Measurements from ENCODE around the gene PGD.
"Not testable (repeated sequence)": the region's sequence is repeated elsewhere in the genome, so short reads cannot be mapped to it uniquely, and the experiment has no call there.

PGD gene

DNA sequence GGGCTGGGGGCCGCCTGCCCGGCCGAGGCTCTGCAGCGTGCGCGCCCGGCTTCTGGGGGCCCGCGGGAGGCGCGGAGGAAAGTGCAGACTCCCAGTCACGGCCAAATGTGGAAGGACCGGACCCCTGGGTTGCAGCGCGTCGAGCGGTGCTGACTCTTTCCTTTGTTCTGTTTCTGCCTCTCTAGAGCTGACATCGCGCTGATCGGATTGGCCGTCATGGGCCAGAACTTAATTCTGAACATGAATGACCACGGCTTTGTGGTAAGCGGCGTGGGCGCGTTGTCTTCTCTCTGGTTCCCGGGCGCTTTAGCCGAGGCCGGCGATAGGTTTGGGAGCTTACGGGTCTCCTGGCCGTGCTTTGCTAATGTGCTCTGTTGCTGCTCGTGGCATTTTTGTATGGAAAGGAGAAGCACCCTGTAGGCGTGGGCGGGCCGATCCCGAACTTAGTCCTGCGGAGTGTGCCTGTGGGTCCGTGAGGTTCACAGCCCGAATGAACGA is 629 bp downstream of the PGD start:
- DNase-seq (no peak), ATAC-seq (no peak)

DNA sequence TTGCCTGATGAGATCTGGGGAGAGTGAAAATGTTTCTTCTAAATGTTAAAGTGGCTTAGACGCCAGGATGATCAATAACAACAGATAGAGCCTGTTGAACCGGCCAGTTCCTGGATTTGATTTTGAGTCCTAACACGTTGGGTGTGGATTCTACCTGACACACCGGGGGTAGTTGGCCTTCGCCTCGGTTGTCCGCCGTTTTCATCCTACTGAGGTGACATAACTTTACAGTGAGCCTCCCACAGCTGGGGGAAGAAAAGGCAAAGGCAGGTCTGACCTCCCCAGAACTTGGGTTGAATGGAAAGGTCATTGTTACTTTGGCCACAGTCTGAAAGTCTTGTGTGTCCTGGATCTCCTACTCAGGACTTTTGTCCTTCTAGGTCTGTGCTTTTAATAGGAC is 1.1 kb downstream of the PGD start:
- DNase-seq (no peak), ATAC-seq (no peak)

DNA sequence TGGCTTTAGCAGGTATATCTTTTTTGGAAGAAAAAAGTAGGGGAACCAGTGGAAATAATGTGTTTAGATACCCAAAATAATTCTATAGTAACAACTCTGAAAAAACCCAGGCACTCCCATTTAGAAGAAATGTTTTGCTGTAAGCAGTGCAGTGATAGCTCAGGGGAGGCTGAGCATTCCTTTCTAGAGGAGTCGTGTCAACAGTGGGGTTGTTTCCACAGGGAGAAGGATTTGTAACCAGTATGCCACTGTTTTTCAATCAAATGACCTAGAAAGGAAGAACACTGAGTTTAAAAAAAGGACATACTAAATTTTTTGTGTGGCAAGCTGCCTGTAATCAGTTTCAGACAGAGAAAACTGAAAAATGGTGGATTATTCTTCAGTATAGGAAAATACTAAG is 2.4 kb downstream of the PGD start:
- no peak for DNase-seq
- ATAC-seq, result no peak

DNA sequence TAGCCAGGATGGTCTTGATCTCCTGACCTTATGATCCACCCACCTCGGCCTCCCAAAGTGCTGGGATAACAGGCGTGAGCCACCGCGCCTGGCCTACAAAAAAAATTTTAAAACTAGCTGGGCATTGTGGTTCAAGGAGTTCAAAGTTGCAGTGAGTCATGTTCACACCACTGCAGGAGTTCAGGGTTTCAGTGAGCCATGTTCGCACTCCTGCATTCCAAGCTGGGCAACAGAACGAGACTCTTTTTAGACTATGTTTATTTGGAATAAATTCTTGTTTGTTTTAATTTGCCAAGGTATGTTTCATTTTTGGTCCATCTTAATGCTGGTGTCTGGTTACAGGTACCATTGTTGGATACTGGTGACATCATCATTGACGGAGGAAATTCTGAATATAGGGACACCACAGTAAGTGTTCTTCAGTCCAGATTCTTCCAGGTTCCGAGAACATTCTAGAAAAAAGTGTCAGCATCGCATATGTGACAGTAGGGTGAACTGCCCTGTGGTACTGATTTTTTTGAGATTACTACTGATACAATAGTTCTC is 3.9 kb downstream of the PGD start:
- no peak for ATAC-seq
- DNase-seq, result no peak

DNA sequence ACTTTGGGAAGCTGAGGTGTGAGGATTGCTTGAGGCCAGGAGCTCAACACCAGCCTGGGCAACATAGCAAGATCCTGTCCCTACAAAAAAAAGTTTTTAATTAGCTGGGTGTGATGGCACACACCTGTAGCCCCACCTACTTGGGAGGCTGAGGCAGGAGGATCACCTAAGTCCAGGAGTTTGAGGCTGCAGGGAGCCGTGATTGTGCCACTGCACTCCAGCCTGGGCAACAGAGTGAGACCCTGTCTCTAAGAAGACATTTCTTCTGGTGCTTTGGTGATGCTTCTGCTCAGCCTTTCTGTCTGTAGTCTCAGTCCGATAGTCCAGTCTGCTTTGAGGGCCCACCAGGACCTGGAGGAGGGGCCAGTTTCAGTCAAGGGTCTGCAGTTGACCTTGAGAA is 8.3 kb downstream of the PGD start:
- ATAC-seq (no peak), DNase-seq (no peak)

DNA sequence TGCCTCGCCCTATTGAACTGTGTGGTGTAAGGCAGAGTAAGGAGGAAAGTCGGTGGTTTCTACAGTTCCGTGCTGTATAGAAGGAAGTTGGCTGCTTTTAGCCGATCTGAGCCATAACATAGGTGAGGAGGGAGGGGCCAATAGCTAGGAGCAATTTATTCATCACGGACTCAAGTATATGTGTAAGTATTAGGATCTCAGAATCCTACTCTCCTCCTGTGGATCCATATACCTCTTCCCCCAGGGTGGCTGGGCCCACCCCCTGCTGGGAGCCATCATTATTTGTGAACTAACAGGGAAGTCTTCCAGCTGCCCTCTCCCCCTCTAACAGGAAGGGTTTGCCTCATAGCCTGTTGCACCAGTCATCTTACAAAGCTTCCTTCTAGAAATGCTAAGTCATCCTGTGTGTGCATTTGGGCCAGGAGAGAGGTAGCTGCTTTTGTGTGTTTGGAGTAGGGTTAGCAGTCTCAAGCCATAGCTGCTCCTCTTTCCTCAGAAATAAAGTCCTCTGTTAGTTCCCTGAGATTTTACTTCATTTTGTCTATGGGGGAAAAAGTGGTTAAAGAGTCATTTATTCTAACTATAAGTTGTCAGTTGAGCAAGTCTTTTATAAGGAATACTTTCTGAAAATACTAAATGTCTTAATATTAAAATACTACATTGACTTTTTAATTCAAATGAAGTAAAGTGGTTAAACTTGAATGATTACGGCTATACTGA is 16.5 kb downstream of the PGD start:
- DNase-seq, result no peak

DNA sequence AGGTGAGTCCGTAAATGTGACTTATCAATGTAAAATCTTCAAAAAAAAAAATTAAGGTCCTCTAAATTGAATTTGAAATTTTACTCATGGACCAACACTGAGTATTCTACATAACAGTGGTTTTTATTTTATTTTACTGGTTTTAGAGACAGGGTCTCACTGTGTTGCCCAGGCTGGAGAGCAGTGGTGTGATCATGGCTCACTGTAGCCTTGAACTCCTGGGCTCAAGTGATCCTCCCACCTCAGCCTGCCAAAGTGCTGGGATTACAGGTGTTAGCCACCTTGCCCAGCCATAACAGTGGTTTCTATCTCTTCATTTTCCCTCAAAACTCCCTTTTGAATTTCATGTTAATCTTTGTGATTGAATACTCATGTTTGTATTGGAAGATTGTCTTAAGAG is 17.1 kb downstream of the PGD start:
- DNase-seq, ATAC-seq: not testable (repeated sequence)

More for the DNA sequence above, 16.5 kb downstream of the PGD start:
- peak; percentile 46 for ATAC-seq

DNA sequence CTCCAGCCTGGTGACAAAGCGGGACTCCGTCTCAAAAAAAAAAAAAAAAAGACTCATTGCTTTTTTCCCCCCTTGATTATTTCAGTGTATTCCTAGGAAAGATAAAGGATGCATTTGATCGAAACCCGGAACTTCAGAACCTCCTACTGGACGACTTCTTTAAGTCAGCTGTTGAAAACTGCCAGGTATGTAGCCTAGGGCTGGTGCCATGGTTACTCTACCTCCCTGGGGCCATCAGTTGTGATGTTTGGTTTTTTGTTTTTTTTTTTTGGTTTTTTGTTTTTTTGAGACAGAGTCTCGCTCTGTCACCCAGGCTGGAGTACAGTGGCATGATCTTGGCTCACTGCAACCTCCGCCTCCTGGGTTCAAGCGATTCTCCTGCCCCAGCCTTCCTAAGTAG is 19.9 kb downstream of the PGD start:
- not testable (repeated sequence) for ATAC-seq, DNase-seq

DNA sequence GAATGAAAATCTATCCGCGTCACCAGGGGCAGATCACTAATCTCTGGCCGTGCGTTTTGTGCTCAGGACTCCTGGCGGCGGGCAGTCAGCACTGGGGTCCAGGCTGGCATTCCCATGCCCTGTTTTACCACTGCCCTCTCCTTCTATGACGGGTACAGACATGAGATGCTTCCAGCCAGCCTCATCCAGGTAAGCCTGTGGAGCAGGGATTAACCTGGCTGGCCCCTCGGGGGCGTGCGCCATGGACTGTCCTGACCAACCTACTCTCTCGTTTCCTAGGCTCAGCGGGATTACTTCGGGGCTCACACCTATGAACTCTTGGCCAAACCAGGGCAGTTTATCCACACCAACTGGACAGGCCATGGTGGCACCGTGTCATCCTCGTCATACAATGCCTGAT is 20.5 kb downstream of the PGD start:
- ATAC-seq, result no peak
- no peak for DNase-seq

DNA sequence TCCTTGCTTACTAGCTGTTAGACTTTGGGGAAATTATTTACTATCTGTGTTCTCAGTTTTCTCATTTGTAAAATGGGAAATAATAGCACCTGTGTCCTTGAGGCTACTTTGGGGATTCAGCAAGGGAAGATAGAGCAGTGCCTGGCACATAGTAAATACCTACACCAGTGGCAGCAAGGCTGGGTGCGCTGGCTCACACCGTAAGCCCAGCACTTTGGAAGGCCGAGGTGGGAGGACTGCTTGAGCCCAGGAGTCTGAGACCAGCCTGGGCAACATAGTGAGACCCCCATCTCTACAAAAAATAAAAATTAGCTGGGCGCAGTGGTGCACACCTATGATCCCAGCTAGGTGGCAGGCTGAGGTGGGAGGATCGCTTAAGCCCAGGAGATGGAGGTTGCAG is 22.8 kb downstream of the PGD start:
- no peak for DNase-seq
- no peak for ATAC-seq

DNA sequence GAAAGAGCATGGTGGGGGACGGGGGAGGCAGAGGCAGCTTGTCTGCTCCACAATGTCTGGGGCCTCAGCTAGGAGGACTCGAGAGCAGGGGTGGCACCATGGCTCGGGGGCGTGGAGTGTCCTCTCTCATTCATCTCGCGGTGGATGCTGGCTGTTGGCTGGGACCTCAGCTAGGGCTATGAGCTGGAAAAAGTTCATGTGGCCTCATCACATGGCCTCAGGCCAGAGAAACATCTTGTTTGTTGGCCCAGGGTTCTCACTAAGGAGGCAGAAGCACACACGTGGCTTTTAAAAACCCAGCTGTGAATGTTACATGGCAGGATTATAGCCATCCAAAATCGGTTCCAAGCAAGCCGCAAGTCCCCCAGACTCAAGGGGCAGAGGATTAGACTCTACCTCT is 25.2 kb downstream of the PGD start:
- ATAC-seq (no peak), DNase-seq (no peak)

DNA sequence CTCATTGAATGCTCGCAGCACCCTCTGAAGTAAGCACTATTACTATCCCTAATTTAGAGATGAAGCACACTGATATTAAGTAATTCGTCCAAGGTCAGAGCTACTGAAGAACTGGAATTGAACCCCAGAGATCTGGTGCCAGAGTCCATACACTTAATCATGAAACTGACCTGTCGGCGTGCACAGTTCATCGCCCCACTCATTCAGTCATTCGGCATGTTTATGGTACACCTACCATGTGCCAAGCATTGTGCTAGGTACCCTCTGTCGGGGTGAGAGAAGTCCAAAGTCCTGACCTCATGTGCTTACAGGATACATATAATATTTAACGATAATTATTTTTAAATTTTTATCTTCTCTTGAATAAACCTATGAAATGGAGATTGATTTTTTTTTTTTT is 25.8 kb downstream of the PGD start:
- no peak for ATAC-seq
- no peak for DNase-seq

DNA sequence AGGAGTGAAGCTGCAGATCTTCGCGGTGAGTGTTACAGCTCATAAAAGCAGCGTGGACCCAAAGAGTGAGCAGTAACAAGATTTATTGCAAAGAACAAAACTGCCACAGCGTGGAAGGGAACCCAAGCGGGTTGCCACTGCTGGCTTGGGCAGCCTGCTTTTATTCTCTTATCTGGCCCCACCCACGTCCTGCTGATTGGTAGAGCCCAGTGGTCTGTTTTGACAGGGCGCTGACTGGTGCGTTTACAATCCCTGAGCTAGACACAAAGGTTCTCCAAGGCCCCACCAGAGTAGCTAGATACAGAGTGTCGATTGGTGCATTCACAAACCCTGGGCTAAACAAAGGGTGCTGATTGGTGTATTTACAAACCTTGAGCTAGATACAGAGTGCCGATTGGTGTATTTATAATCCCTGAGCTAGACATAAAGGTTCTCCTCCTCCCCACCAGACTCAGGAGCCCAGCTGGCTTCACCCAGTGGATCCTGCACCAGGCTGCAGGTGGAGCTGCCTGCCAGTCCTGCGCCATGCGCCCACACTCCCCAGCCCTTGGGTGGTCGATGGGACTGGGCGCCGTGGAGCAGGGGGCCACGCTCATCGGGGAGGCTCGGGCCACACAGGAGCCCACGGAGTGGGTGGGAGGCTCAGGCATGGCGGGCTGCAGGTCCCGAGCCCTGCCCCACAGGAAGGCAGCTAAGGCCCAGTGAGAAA is 27.1 kb downstream of the PGD start:
- not testable (repeated sequence) for ATAC-seq, DNase-seq

DNA sequence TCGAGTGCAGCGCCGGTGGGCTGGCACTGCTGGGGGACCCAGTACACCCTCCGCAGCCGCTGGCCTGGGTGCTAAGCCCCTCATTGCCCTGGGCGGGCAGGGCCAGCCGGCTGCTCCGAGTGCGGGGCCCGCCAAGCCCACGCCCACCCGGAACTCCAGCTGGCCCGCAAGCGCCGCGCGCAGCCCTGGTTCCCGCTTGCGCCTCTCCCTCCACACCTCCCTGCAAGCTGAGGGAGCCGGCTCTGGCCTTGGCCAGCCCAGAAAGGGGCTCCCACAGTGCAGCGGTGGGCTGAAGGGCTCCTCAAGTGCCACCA is 27.6 kb downstream of the PGD start:
- ATAC-seq, DNase-seq: not testable (repeated sequence)

DNA sequence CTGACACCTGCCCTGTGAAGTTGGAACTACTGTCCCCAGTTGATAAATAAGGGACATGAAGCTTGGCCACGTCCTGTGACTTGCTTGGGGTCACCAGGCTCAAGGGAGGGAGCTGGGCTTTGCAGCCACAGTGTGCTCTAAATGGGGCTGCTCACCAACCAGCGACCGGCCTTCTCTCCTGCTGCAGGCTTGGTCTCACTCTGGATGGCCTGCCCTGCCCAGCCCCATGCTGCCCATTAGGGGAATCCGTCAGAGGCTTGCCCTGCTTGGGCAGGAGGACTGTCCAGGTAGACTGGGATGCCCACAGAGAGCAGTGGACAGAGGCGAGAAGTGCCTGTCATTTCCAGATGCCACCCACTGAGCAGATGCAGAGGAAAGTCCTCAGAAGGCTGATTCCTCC is 30.1 kb downstream of the PGD start:
- ATAC-seq, result no peak

DNA sequence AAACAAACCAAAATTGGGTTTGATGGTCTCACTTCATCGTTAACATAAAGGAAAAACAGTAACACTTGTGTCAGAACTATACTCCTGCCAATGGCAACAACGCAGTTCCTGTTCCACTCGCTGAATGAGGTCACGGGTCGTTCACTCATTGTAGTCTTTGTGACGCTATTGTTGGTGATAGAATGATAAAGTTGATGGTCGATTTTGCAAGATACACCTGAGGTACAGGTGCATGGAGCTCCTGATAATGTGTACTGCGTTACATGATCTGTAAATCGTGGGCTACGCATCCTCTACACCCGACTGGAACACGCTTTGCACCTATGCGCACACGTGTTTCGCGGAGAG is 31.0 kb downstream of the PGD start:
- ATAC-seq, result no peak
- peak; percentile 13 for DNase-seq

More for the DNA sequence above, 30.1 kb downstream of the PGD start:
- no peak for DNase-seq

DNA sequence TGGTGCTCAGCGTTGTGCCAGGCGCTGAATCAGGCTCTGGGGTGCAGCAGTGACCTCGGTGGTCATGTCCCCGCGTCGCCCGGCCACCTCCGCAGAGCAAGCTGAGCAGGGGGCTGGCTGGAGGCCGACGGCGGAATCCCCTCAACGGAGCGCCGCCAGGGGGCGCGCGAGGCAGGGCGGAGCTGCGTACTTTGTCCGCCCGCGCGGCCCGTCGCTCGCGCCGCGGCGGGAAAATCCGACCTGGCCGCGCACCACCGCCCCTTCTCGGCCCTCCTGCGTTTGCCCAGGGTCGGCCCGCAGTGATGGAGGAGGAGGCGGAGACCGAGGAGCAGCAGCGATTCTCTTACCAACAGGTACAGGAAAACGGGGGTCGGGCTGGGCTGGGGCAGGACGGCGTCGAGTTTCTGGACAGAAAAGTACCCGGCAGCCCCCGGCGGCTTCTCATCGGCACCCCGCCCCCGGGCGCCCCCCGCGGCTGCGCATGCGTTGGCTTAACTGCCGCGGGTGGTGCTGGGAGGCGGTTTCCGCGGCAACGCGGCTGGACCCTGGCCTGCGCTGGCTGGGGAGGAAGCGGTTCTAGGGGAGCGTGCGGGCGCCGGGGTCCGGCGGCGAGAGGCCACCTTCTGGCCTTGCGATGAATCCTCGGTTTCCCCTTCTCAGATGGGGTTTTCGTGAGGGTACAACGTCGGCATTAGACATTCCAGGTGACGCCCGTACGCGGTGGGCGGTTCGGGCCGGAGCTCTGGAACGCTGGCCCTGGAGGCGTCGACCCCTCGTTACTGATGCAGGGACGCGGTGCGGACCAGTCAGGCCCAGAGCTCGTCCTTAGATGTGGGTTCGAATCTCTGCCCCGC is 31.6 kb downstream of the PGD start, which contains the start of gene CENPS:
Gene CENPS, plus strand, starts transcription at position 218 of the 854 bp plus-strand sequence. Its CDS starts 85 bp downstream, at position 303.
- ATAC-seq, result peak; percentile 85
- peak; percentile 95 for DNase-seq

DNA sequence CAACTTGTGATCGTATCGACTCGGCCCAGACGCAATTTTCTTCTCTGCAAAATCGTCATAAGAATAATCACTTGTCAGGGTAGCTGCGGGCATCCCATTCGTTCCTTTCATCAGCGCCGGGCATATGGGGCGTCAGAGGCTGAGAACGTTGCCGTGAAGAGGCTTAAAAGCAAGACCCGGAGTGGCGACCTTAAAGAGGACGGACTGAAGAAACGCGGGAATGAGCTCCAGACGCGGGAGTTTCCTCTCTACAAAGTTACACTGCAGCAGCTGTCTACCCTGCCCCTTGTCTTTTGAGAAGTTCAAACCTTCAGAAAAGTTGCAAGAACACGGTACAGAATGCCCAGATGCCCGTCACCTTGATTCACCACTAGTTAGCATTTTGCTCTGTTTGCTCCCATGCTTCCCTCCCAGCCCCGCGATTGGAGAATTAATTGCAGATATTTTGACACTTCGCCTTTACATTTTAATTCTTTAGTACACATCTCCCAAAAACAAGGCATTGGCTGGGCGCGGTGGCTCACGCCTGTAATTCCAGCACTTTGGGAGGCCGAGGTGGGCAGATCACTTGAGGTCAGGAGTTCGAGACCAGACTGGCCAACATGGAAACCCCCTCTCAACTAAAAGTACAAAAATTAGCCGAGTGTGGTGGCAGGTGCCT is 32.3 kb downstream of the PGD start:
- DNase-seq (peak; percentile 27), ATAC-seq (no peak)

DNA sequence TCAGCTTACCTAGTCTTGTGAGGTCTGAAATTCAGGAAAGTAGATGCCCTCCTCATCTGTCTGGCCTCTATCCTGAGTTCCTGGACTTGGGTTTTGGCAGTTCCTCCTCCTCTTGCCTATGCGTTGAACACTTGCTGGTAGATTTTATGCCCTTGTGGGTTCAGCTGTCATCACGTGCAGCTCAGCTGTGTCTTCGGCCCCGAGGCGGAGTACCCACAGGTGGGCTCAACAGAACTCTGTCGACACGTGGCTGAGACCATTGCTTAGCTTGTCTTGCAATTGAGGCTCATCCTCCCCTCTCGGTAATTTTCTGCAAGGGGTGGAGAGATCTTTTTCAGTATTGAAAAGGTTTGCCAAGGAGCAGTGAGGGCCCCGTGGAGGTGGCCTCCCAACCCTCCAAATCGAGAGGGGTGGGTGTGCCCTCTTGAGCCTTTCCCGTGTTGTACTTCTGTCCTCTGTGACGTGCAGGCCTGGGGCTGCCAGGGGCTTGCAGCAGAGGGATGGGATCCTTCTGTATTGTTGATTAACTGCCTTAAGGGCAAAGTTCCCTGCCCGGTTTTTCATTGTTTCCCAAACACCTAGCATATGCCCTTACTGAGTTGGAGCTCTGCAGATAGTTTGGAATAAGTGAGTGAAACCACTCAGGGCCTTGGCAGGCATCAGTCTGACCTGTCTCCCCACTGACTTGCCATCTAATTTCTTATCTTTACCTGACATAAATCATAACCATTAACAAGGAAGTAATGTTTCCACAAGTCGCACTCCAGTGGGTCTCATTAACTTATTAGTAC is 34.2 kb downstream of the PGD start:
- no peak for DNase-seq
- no peak for ATAC-seq

DNA sequence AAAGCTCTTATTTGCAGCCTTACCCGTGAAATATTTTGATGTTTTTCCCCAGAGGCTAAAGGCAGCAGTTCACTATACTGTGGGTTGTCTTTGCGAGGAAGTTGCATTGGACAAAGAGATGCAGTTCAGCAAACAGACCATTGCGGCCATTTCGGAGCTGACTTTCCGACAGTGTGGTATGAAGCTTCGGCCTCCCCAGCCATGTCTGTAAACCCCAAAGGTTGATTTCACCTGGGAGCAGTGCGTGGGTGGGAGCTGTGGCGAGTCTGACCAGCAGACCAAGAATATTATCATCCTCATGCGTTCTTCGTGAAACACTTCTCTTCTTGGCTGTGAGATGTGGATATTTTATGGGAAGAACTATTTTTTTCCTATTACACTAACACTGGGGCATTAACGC is 34.9 kb downstream of the PGD start:
- DNase-seq (no peak), ATAC-seq (no peak)

DNA sequence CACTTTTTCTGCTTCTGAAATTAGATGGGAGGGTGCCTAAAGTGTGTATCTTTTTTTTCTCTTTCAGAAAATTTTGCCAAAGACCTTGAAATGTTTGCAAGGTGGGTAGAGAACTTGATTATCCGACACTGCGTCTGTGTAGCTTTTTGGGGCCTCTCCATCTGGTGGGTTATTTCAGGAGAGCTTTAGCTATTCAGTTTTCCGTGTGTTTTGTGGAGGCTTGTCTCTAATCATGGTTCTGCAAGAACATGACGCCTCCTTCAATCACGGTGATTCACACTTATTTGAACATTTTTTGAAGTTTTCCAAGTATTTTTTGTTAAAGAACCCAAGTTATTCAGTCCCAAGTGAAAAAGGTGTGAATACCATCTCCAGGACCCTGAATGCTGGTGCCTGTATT is 35.7 kb downstream of the PGD start:
- no peak for ATAC-seq
- no peak for DNase-seq

Measured in stimulated activated naive CD8-positive, alpha-beta T cell treated with anti-CD3 and anti-CD28 coated beads, Interleukin-15, Interleukin-2, amounts not matched to agents 100 U/mL and 50 U/mL, for 24 hours (primary cell).